SHP77 (cell line): ENCODE results near the gene DPF1.
"Not testable (repeated sequence)": the region's sequence is repeated elsewhere in the genome, so short reads cannot be mapped to it uniquely, and the experiment has no call there.

ENCODE experiments used
- DNase-seq, 2 experiments: peaks; one replicate each; lab custom pipeline; 2025; lab: John Stamatoyannopoulos, UW

Gene DPF1

GRCh38 chr19:38250821-38251563 lies 27.0 kb upstream of the DPF1 start:
- peak in 1 of 2 experiments; percentile 45 for DNase-seq

DNA sequence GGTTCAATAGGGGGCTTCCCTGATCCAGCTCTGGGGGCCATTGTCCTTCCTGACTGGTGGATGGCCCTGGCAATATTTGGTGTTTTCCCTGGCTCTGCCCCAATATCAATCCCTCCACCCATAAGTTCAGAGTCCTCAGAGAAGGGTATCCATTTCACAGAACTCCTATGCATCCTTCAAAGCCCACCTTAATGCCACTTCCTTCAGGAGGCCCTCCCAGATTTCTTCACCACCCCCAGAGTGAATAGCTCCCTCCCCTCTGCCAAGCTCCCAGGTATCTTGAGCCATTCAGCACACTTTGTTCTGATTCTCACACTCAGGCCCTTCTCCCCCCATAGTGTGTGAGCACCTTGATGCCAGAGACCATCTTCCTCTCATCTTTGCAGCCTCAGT lies 26.4 kb upstream of the DPF1 start:
- no peak for DNase-seq

DNA sequence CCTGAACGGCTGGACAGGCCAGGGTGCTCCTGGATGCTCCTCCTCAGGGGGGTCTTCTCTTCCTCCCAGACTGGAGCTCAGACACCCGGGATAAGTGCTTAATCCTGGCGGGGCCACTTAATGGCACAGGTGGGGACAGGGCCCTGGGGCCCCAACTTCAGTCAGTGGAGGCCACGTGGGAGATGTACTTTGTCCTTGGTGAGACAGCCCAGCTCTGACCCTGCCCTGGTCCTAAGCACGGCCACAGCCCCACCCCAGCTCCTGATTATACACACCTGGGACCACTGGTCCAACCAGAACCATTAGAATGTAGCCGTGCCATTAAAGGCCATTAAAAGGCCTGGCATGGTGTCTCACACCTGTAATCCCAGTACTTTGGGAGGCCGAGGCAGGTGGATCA lies 24.4 kb upstream of the DPF1 start:
- no peak for DNase-seq

DNA sequence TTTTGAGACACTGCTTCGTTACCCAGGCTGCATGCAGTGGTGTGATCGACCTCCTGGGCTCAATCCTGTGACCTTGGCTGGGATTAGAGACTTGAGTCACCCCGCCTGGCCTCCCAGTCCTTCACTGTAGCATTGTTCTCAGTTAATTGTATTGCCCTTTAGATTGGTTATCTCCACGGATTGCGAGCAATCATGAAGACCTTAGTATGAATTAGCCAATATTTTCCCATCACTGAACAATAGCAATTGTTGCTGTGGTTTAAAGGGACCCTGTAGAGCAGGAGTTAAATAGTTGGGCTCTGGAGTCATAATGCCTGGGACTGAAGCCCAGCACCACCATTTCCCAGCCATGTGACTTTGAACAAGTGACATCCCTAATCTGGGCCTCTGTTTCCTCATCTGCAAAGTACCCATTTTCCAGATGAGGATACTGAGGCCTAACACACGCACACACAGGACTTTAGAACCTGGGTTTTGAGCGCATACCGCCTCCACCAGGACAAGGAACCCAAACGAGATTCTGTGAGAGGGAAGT lies 23.8 kb upstream of the DPF1 start:
- DNase-seq = no peak

DNA sequence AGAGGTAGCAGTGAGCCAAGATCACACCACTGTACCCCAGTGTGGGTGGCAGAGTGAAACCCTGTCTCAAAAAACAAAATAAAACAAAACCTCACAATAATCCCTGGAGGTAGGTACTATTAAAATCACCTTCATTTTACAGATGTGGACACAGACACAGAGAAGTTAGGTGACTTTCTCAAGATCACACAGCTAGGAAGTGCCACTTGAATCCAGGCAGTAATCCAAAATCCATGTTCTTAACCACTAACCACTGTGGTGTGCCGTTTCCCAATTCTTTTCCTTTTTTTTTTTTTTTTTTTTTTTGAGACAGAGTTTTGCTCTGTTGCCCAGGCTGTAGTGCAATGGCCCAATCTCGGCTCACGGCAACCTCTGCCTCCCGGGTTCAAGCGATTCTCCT lies 23.1 kb upstream of the DPF1 start:
- no peak for DNase-seq

- DNase-seq = no peak
Measured at GRCh38 chr19:38245826-38246498, 21.9 kb upstream of the DPF1 start.

GRCh38 chr19:38243279-38243673 lies 19.3 kb upstream of the DPF1 start:
- no peak for DNase-seq

GRCh38 chr19:38239816-38240215 lies 15.8 kb upstream of the DPF1 start:
- DNase-seq = no peak

DNA sequence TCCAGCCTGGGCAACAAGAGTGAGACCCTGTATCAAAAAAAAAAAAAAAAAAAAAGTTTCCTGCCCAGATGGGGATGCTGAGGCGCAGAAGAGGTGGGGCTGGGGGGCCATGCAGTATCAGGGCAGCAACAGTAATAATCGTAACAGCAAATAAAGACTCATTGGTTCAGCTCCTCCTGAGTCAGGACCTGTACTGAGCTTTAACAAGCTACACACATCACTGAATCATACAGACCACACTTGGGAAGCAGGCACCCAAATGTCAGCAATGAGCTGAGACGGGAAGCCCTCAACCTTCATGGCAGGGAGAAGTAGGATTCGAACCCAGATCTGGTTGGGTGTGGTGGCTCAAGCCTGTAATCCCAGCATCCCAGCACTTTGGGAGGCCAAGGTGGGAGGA lies 10.6 kb upstream of the DPF1 start:
- no peak for DNase-seq

DNA sequence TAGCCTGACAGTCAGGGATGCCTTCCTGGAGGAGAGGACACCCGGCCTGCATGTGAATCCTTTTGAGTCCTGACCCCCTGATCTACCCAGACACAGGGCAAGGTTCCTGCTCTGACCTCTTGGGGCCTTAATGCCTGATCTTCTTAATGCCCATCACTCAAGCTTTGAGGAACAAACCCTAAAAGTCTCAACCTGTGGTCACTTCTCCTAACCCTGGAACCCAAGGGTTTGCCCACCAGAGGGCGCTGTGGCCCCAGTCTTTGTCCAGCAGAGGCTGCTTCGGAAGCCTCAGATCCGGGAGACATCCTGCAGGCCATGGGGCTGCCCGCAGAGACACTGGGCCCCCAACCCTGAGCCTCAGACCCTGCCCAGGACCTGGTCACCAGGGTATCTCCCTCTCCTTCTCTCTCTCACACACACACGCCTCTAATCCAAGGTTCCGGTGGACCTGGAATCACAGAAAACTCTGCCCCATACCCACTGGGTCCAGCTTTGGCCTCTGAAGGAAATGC lies 9.8 kb upstream of the DPF1 start:
- peak; percentile 68 to 73 for DNase-seq

GRCh38 chr19:38231918-38232317 lies 7.9 kb upstream of the DPF1 start:
- no peak for DNase-seq

- DNase-seq = not testable (repeated sequence)
Measured at GRCh38 chr19:38230506-38231133, 6.6 kb upstream of the DPF1 start.

DNA sequence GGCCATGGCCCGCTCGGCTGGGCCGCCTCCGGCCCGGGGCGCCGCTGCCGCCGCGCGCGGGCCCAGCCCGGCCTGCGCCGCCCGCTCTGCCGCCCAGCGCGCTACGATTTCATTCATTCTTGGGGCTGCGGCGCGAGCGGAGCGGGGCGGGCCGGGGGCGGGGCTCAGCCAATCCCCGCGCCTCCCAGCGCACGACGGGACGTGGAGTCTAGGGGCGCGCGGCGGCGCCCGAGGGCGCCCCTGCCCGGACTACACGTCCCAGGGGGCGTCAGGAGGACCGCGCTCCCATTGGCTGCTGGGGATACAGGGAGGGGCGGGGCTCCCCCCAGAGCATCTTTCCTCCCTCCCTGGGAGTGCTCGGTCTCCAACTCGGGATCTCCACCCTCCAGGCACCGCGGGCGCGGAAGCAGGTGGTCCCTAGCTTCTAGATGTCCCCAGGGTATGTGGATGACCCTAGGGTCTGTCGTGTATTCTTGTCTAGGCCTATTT lies 5.6 kb upstream of the DPF1 start:
- peak; percentile 89 to 92 for DNase-seq

- peak; percentile 33 to 47 for DNase-seq
Measured at GRCh38 chr19:38228491-38229439, 4.7 kb upstream of the DPF1 start.

GRCh38 chr19:38228005-38228377 lies 4.0 kb upstream of the DPF1 start:
- no peak for DNase-seq

GRCh38 chr19:38227287-38228004 lies 3.4 kb upstream of the DPF1 start:
- DNase-seq = no peak

- DNase-seq = not testable (repeated sequence)
Measured at GRCh38 chr19:38224863-38225218, 819 bp upstream of the DPF1 start.

DNA sequence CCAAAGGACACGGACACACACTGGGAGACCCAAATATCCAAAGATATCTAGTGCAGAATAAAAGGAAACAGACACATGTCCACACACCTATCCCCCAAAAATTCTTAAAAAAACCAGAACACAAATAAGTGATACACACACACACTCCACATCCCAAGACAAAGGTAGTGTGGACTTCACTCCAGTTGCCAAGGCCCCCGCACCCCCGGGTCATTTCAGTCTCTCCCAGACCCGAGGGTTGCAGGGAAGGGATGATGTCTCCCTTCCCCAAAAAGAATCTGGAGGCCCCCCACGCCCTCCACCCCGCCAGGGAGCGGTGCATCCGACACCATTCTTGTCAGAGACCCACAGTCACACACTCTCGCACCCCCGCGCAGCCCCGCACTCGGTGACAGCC lies 407 bp downstream of the DPF1 start:
- no peak for DNase-seq

DNA sequence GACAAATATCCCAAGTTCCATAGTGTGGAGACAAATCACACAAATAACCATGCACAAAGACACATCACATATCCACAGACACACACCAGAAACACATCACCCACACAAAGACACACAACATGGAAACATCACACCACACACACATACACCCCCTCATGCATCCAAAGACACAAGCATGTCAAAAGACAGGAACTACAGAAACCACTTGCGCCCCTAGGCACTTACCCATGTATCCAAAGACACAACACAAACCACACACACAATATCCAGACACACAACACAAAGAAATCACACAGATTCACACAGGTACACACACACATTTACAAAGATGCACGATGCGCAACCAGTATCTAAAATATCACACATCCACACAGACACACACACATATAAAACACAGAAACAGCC lies 901 bp downstream of the DPF1 start:
- no peak for DNase-seq

DNA sequence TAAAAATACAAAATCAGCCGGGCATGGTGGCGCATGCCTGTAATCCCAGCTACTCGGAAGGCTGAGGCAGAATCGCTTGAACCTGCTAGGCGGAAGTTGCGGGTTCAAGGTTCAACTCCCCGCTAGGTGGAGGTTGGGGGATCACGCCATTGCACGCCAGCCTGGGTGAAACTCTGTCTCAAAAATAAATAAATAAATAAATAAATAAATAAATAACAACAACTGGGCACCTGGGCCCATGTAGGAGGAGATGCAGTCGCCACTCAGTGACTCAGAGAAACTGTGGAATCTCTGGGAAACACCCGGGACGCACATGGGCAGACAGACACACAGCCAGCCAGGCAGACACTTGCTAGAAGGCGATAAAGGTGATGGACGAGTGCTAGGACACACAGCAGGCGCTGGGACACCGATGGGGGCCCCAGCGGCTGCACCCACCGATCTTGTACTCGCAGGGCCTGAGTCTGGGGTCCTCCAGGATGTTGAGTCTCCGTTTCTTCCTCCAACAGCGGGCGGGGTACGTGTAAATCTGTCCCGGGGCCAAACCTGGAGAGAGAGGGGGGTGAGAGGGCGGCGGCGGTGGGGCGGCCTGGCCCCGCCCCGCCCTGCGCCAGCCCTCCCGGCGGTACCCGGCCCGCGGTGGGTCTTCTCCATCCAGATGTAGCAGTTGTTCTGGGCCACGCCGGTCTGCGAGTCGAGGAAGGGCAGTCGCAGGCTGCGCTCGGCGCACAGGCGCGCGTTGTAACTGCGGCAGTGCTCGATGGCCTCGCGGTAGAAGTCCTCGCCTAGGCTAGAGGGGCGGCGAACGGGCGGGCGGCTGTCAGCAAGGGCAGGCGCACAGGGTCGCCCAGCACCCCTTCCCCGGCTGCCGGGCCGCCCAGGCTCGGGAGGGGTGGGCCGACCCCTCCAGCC lies 1.8 kb downstream of the DPF1 start:
- DNase-seq = no peak
